GM12878 (cell line): ENCODE measurements around the gene TTC17. TPM values are rescaled to one million over a fixed set of nuclear protein-coding genes. Genes with fewer than 3 reads are reported as not detected.
A peak's percentile ranks its signal among the peaks of the same experiment; 100 is the strongest.

Experiments
- ATAC-seq: fragments of 200-7000 bp; cut with Tn5 transposase; 3 replicates; pipeline ENCODE4 v1.9.1; 2020; ENCODE audit warnings: mild to moderate bottlenecking, moderate library complexity
- BruUV-seq: library from RNA; stranded (reverse); fragments of 400-500 nt; replicated peaks from 2 replicates; lab custom pipeline; 2021; lab: Mats Ljungman, UMichigan
- CTCF ChIA-PET: fragments of 300-600 bp; sonication (Branson Sonifier 250); formaldehyde crosslinking; extraction: SDS; loops from one replicate; lab custom pipeline; 2021; ENCODE audit warnings: inconsistent platforms; lab: Yijun Ruan, JAX
- POLR2A ChIA-PET: fragments of 350-600 bp; formaldehyde crosslinking; extraction: SDS; loops from one replicate; lab custom pipeline; 2021; ENCODE audit warnings: inconsistent platforms; lab: Charles Lee
- RAD21 ChIA-PET: fragments of 300-600 bp; sonication (Branson Sonifier 250); formaldehyde crosslinking; loops from one replicate; lab custom pipeline; 2023; ENCODE audit warnings: antibody characterized with exemption; ENCODE audit not compliant: unreplicated experiment; lab: Charles Lee
- SMC1A ChIA-PET: fragments of 300-600 bp; sonication (Branson Sonifier 250); formaldehyde crosslinking; loops from one replicate; lab custom pipeline; 2023; ENCODE audit not compliant: unreplicated experiment, uncharacterized antibody; lab: Charles Lee
- DNase-seq: peaks from one replicate; pipeline ENCODE4 v3.0.0-alpha.2; 2011; ENCODE audit warnings: low read depth, low spot score
- FAIRE-seq: peaks from 3 replicates; lab custom pipeline; 2011; peaks lifted over from hg19 to GRCh38; lab: Jason Lieb, UNC
- H2AFZ ChIP-seq: 2 replicates; pipeline ENCODE4 v1.6.0; 2011; ENCODE audit warnings: low read depth, low read length, control low read depth; ENCODE audit not compliant: control insufficient read depth
- H3K27ac ChIP-seq: 2 replicates; pipeline ENCODE4 v1.5.1; 2011; ENCODE audit warnings: control low read depth; ENCODE audit not compliant: control insufficient read depth, insufficient read depth
- H3K27me3 ChIP-seq, 2 experiments: replicated peaks in 1 of 2; 2 replicates each; pipeline versions ENCODE4 v1.6.0 to v1.6.1; 2011; ENCODE audit warnings: low read length in 1 of 2; ENCODE audit not compliant: control insufficient read depth in 2 of 2, insufficient read depth in 2 of 2
- H3K36me3 ChIP-seq, 2 experiments: 2 replicates each; pipeline ENCODE4 v1.5.1; 2011; ENCODE audit warnings: low read length in 1 of 2; ENCODE audit not compliant: control insufficient read depth in 2 of 2, insufficient read depth in 2 of 2
- H3K4me1 ChIP-seq: 2 replicates; pipeline ENCODE4 v1.6.1; 2011; ENCODE audit warnings: mild to moderate bottlenecking, low read length, moderate library complexity, mixed read lengths; ENCODE audit not compliant: control insufficient read depth, insufficient read depth
- H3K4me2 ChIP-seq: 2 replicates; pipeline ENCODE4 v1.6.0; 2011; ENCODE audit warnings: control low read depth; ENCODE audit not compliant: control insufficient read depth, insufficient read depth
- H3K4me3 ChIP-seq: fragments of 200-600 bp; sonication (generic); 2 replicates; pipeline ENCODE4 v1.5.1; 2016
- H3K79me2 ChIP-seq: 2 replicates; pipeline ENCODE4 v1.6.0; 2011; ENCODE audit warnings: low read length; ENCODE audit not compliant: control insufficient read depth, insufficient read depth
- H3K9ac ChIP-seq: 2 replicates; pipeline ENCODE4 v1.8.0; 2011; ENCODE audit warnings: low read length, control low read depth, mixed read lengths; ENCODE audit not compliant: control insufficient read depth, insufficient read depth
- H3K9me3 ChIP-seq: replicated peaks from 3 replicates; pipeline ENCODE4 v1.5.1; 2011; ENCODE audit warnings: mild to moderate bottlenecking, low read length; ENCODE audit not compliant: control insufficient read depth, insufficient read depth
- H4K20me1 ChIP-seq: 2 replicates; pipeline ENCODE4 v1.6.0; 2011; ENCODE audit not compliant: control insufficient read depth, insufficient read depth
- CTCF ChIP-seq, 3 experiments: IDR thresholded peaks in 2 of 3; conservative IDR thresholded peaks in 1 of 3; 2 replicates each; pipeline ENCODE4 v1.5.1; 2011; ENCODE audit warnings: low read depth in 3 of 3, low read length in 3 of 3, mild to moderate bottlenecking in 3 of 3, control low read depth in 2 of 3, moderate library complexity in 2 of 3, inconsistent platforms in 1 of 3, mixed read lengths in 1 of 3; ENCODE audit not compliant: control insufficient read depth in 2 of 3, insufficient read depth in 1 of 3; ENCODE audit errors: extremely low read depth in 1 of 3
- JUND ChIP-seq: IDR thresholded peaks from 2 replicates; pipeline ENCODE4 v1.6.1; 2012; ENCODE audit warnings: low read depth, mild to moderate bottlenecking, low read length, improper control_type of control experiment, moderate library complexity
- MEF2B ChIP-seq: fragments of 450-650 bp; IDR thresholded peaks from 2 replicates; pipeline ENCODE4 v1.6.1; 2018; ENCODE audit warnings: mild to moderate bottlenecking, moderate library complexity; ENCODE audit not compliant: partially characterized antibody, poor library complexity, severe bottlenecking
- RAD21 ChIP-seq: IDR thresholded peaks from 2 replicates; pipeline ENCODE4 v1.6.1; 2011; ENCODE audit warnings: mild to moderate bottlenecking, low read depth, low read length, moderate library complexity; ENCODE audit not compliant: insufficient read depth
- SRF ChIP-seq, 2 experiments: IDR thresholded peaks; 2 replicates each; pipeline ENCODE4 v1.6.1; 2011; ENCODE audit warnings: low read depth in 2 of 2, low read length in 2 of 2, mild to moderate bottlenecking in 1 of 2, moderate library complexity in 1 of 2
- TCF12 ChIP-seq: IDR thresholded peaks from 2 replicates; pipeline ENCODE4 v1.6.1; 2011; ENCODE audit warnings: low read depth, mild to moderate bottlenecking, low read length
- ZBED1 ChIP-seq: IDR thresholded peaks from 2 replicates; pipeline ENCODE4 v1.6.1; 2016; ENCODE audit warnings: borderline replicate concordance
- ZNF622 ChIP-seq: fragments of 450-650 bp; IDR thresholded peaks from 2 replicates; pipeline ENCODE4 v1.6.1; 2017; ENCODE audit warnings: mild to moderate bottlenecking, inconsistent platforms
- WGBS: methylation state at CpG from one replicate; pipeline ENCODE4 v1.1.6; 2016; ENCODE audit warnings: low lambda C conversion rate; ENCODE audit not compliant: insufficient replicate concordance, insufficient coverage; ENCODE audit errors: missing lambda C conversion rate; 5-methylcytosine and 5-hydroxymethylcytosine counted together
- in situ Hi-C: fragments of 300-500 bp; cut with MboI; formaldehyde crosslinking; loops from 9 replicates; pipeline ENCODE4 v1.14.3; 2018; ENCODE audit warnings: mixed read lengths
- intact Hi-C: fragments of 100-400 bp; cut with micrococcal nuclease; formaldehyde crosslinking; loops from one replicate; pipeline ENCODE4 v1.14.2; 2022; ENCODE audit not compliant: unreplicated experiment
- polyA plus RNA-seq, 11 experiments: library from polyadenylated mRNA; depleted of rRNA in 4 of 11; unstranded in 6 of 11; stranded (reverse) in 5 of 11; fragments of >200 nt; fragmentation: Nextera tagmentation in 4 of 11; fragmentation: Illumina TruSeq in 1 of 11; extraction: Ambion mirVana in 4 of 11; extraction: Trizol in 1 of 11; gene quantifications; 1 replicate in 1 of 11; 2 replicates in 10 of 11; pipeline versions ENCODE4 v1.2.1 to v1.2.3, GENCODE V29; 2011 to 2016; ENCODE audit warnings: inconsistent platforms in 2 of 11, missing spikeins in 2 of 11, low read depth in 1 of 11
- total RNA-seq, 4 experiments: library from RNA; depleted of rRNA in 3 of 4; stranded (reverse); fragments of >200 nt in 3 of 4; fragmentation: Illumina TruSeq in 1 of 4; extraction: Trizol in 1 of 4; gene quantifications; 2 replicates each; pipeline versions ENCODE4 v1.2.1 to v1.2.3, GENCODE V29; 2013 to 2021

TTC17 gene
- total and polyA plus RNA-seq, 10 of the 15 experiments (the other 5 are each of a cell fraction or from before 2014, with no cell fraction given) = 15.9 to 116 (median 41.5) TPM

- no peak for DNase-seq
- no peaks in the 10 kb centered on the region for H3K4me1 ChIP-seq
- H3K9ac ChIP-seq = no peak overlapping the region
- POLR2A ChIA-PET = no interaction called here
- no peak overlapping the region for H3K4me3 ChIP-seq
- intact Hi-C loops (no loop called here), in situ Hi-C loops (no loop called here)
- FAIRE-seq = no peak
- H3K27ac ChIP-seq = no peak overlapping the region
- H3K36me3 ChIP-seq = no peaks in the 10 kb centered on the region
- SMC1A ChIA-PET = no interaction called here
- TF ChIP-seq CTCF (IDR thresholded peaks at IDR 0.05 in 2 of 3, conservative IDR thresholded peaks at IDR 0.05 in 1 of 3; ENCODE audit: control insufficient read depth in 2 of 3, extremely low read depth in 1 of 3, insufficient read depth in 1 of 3, low read depth in 3 of 3, low read length in 3 of 3) (peak in 2 of 3 experiments; percentile 20 to 22; a peak in 3 of 6 replicates), ZNF622 (no peak), SRF (IDR thresholded peaks at IDR 0.05; ENCODE audit: low read depth in 2 of 2, low read length in 2 of 2) (no peak), ZBED1 (no peak), RAD21 (0 out of 2 replicates have a peak, but pooled peaks have one; percentile 17), TCF12 (no peak), MEF2B (no peak), JUND (no peak)
- no peak overlapping the region for H3K4me2 ChIP-seq
- CTCF ChIA-PET = interaction anchor here (0.8 to 2.0 kb wide), 5 partner anchors 11 to 337 kb away, joined by 3 to 9 read pairs (median 4); no protein-coding TSS in a partner anchor
- no peaks in the 10 kb centered on the region for H3K79me2 ChIP-seq
- RAD21 ChIA-PET = no interaction called here
- peak; percentile 69 for ATAC-seq
- H4K20me1 ChIP-seq = no peaks in the 10 kb centered on the region
- BruUV-seq = no TSS peak
- H3K9me3 ChIP-seq = no peaks in the 10 kb centered on the region; the same call in 2 of the 3 replicates
- H3K27me3 ChIP-seq = no peaks in the 10 kb centered on the region; a peak in 1 of 4 replicates
- H2AFZ ChIP-seq = no peak overlapping the region
- 18% methylated on average over 6 of the region's 6 CpGs for WGBS
Measured at GRCh38 chr11:43515090-43515489, 156.4 kb downstream of the TTC17 start.
